Activated CD8-positive, alpha-beta memory T cell treated with anti-CD3 and anti-CD28 coated beads for 4 hours (primary cell): ENCODE measurements around the gene ASTN2.
"Not testable (repeated sequence)": the region's sequence is repeated elsewhere in the genome, so short reads cannot be mapped to it uniquely, and the experiment has no call there.

Experiments
- DNase-seq, 2 donors: peaks; one replicate each; pipeline ENCODE4 v3.0.0-alpha.2; 2020; ENCODE audit warnings: low read depth in 2 of 2

Gene ASTN2

DNA sequence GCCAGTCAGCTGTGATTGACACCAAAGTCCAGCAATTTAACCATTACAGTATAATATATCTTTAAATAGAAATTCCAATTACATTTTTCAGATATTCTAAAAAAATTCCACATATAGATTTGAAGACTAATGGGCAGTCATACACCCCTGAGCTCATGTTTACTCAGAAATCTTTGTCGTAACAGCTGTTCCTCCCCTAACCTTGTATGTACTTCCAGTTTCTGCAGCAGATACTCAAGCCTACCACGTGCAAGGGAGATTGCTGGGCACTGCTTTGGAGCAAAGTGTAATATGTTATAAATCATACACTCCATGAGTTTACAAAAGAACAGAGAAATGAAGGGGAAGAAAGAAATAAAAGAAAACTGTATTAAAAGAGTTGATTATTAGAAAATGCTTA lies 486.6 kb downstream of the ASTN2 start:
- DNase-seq = no peak

DNA sequence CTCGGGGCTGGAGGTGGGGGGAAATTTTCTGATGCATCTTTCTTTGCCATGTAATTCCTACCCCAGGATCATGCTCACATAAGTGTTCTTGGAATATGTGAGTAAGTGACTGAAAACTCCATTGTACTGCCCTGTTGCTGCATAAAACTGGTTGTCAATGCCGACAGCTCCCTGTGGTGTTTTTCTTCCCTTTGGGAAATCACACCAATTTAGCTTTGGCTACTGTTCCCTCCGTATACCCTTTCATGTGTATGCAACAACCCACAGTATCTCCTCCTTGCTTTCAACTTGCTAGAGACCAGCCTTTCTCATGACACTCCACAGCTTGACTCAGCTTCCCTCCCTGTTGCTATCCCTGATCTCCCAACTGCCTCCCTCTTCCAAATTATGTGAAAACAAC lies 487.1 kb downstream of the ASTN2 start:
- DNase-seq = no peak

DNA sequence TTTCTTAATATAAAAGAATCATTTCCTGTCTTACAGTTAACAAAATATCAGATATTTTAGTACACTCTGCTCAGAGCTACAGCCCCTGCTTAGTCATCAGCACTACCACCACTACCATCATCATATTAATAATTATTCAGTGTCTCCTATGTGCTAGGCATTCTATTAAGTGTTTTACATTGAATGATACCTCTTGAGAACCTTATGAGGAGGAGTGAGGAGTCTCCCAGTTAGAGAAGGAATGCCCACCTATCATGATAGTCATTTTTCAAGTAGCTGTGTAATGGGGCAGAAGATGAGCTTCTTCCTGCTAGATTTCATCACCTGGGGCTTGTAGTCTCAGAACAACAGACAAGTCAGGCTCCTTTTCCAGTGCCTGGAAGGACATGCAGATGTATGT lies 489.7 kb downstream of the ASTN2 start:
- DNase-seq = no peak

DNA sequence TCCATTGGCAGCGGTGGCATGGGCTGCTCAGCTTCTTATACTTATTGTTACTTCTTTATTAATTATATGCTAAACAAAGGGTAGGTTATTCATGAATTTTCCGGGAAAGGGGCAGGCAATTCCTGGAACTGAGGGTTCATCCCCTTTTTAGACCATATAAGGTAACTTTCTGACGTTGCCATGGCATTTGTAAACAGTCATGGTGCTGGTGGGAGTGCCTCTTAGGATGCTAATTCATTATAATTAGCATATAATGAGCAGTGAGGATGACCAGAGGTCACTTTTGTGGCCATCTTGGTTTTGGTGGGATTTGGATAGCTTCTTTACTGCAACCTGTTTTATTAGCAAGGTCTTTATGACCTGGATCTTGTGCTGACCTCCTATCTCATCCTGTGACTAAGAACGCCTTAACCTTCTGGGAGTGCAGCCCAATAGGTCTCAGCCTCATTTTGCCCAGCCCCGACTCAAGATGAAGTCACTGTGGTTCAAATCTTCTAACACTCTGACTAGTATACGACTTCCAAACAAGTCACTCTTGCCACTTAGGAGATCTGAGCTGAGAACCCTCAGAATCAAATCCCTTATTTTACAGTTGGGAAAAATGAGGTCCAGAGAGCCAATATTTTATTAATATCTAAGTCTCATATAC lies 490.3 kb downstream of the ASTN2 start:
- no peak for DNase-seq

DNA sequence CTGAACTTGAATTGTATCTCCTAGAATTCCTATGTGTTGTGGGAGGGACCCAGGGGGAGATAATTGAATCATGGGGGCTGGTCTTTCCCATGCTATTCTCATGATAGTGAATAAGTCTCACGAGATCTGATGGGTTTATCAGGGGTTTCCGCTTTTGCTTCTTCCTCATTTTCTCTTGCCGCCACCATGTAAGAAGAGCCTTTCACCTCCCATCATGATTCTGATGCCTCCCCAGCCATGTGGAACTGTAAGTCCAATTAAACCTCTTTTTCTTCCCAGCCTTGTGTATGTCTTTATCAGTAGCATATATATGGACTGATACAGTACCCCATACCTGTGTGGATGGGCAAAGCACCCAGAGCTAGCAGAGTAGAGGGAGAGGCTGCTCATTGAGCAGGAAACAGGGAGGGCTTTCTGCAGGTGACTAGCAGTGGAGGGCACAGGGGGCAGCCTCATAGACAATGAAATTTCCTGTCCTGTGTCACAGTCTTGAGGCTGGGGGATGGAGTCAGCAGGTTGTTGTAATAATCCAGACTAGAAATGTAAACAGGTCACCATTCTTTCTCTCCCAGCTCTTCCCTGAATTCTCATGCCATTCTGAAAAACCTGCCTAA lies 496.9 kb downstream of the ASTN2 start:
- DNase-seq = not testable (repeated sequence)

DNA sequence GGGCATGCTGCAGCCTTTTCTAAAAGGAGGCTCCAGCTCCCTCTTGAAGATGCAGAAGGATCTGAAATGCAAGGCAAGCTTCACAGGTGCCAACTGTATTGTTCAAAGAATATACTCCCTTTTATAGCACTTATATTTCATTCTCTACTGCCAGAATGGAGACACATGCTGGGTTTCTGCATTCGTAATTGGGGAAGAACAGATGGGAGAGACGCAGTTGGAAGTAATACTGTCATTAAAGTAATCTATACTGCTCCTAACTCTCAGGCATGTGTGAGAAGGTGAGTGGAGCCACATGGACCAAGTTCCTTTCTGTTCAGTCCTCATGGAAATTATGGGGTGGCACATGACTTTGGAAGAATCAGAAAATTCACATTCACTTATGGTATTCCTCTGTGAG lies 501.3 kb downstream of the ASTN2 start:
- DNase-seq = no peak

DNA sequence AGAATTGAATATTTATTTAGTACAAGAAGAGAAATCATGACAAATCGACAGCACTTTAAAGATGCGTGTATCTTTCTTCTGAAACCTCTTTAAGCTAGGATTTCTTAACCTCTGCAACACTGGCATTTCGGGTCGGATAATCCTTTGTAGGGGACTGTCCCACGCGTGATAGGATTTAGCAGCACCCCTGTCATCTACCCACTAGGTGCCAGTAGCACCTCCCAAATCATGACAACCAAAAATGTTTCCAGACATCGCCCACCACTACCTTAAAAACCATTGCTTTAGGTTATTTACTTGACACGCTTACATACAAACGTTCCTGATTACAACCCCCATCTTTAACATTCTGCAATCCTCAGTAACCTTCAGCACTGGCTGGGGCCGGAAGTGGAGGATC lies 504.7 kb downstream of the ASTN2 start:
- DNase-seq = no peak

DNA sequence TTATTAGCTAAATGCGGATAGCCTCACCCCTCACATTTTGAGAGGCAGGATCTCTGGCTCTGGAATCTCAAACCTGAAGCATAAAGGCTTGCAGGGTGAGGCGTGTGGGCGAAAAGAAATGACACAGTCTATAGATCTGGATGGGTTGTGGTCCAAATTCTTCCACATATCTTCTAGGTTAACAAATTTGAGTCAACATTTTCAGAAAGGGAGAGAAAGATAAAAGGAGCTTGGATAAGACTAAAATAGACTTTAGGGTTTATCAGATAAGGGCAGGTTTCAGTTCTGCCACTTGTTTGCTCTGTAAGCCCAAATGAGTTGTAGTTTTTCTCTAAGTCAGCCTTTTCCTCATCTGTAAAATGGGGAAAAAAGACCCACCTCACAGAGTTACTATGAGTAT lies 506.9 kb downstream of the ASTN2 start:
- DNase-seq = no peak

DNA sequence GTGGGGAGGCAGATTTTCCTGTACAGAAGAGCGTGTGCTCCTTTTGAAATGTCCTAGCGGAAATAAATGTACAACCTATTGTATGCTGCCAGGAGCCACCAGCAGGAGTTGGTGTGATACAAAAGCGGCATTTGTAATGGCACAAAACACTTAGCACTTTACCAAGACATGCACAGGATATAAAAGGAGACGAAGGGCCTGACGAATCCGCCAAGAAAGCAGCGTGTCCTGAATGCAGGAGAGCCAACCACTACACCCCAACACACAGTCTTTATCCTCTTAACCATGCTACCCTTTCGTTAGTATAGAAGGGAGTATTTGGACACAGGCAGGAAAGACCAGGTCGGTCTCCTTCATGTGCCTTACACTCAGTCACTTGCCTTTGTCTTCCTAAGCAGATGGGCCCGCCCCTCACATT lies 509.7 kb downstream of the ASTN2 start:
- DNase-seq = no peak

DNA sequence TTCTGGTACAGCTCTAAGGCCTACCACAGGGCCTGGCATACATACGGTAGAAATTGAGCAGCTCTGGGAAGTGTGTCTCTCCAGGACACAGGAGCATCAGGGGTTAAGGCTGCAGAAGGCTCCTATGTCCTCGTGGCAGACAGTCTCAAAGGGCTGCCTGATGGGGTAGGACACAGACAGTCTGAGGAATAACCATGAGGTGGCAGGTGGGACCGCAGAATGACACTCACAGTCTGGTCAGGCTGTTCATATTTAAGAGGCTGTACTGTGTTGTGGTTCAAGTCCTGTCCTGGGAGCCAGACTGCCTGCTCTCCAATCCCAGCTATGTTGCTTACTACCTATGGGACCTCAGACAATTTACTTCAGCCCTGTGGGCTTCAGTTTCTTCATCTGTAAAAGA lies 510.7 kb downstream of the ASTN2 start:
- DNase-seq = no peak

DNA sequence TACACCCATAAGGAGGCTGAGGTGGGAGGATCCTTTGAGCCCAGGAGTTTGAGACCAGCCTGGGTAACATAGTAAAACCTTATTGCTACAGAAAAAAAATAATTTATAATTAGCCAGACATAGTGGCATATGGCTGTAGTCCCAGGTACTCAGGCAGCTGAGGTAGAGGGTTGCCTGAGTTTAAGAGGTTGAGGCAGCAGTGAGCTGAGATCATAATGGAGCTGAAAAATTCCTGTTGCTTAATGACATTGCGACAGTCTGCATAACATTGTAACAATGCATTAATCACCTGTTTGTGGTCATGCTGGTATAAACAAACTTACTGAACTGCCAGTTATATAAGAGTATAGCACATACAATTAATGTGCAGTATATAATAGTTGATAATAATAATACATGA lies 513.6 kb downstream of the ASTN2 start:
- no peak for DNase-seq

DNA sequence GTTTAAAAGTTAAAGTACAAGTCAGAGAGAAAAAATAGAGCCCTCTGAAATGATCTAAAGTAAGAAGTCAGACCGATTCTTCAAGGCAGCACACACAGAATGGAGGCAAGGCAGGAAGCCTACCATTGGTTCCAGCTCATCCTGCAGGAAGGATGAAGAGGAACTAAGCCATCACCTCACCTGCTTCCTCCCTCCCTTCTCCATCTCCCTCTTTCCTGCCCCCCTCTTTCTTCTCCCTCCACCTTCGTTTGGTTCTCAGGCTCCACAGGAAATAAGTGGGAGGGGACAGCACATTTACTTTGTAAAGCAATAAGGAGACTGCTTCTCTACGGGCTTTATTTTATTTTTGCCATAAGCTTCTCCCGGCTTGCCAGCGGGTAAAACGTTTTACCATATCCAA lies 514.3 kb downstream of the ASTN2 start:
- no peak for DNase-seq

DNA sequence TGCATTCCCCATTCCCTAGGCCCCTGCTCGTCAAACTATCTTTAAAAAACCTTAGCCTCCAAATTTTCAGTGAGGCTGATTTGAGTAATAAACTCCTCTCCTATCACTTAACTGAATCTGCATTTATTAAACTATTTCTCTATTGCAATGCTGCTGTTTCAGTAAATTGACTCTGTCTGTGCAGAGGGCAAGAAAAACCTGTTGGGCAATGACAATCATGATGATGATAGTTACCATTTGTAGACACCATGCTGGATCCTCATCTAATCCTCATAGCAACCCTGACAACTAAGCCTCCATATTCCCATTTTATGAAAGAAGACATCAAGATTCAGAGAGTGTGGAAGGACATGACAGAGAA lies 514.9 kb downstream of the ASTN2 start:
- no peak for DNase-seq

DNA sequence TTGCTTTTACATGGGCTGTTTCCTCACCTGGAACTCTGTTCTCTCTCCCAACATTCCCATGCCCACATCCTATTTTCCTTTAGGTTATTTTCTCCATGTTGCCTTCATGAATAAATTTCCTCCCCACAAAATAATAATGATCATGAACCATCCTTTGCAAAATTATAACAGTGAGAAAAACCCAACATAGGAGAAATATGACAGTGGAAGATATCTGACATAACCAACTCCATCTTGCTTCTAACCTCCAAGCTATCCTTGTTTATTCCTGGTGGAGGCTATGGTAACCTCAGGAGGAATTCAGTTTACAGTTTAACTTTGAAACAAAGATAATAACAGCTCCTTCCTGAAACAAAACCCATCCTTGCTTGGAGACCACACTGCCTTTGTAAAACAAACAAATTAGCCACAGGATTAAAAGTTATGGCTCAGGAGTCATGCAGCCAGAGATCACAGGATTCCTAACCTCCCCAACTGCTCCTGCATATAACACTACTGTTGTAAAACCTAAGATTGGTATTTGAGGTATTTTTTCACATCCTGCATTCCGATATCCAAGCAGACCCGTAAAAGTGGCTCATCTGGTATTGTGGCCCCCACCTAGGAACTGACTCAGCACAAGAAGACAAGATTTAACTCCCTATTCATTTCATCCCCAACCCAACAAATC lies 515.4 kb downstream of the ASTN2 start:
- DNase-seq = no peak

DNA sequence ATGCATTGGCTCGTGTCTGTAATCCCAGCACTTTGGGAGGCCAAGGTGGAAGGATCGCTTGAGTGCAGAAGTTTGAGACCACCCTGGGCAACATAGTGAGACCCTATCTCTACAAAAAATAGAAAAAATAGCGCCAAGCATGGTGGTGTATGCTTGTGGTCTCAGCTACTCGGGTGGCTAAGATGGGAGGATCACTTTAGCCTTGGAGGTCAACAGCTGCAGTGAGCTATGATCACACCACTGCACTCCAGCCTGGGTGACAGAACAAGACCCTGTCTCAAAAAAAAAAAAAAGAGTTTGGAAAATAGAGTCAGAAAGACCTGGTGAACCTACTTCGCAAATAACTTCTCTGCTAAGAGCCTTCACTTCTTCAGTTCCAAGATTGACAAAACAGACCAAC lies 516.7 kb downstream of the ASTN2 start:
- not testable (repeated sequence) for DNase-seq

DNA sequence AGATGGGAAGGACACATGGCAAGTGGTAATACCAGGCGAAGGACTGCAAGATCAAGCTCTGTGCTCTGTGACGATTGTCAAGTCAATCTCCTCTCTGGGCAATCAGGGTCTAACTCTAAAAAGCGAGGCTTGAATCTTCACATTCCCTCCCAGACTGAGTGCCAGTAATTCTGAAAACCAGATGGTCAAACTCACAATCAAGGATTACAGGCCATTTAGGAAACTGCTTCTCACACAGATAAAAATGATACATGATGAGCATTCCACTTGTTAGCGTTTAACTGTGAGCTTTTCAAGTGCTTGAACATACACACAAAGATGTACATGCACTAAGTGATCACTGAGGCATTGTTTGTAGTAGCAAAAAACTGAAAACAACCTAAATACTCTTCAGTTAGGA lies 517.7 kb downstream of the ASTN2 start:
- no peak for DNase-seq

DNA sequence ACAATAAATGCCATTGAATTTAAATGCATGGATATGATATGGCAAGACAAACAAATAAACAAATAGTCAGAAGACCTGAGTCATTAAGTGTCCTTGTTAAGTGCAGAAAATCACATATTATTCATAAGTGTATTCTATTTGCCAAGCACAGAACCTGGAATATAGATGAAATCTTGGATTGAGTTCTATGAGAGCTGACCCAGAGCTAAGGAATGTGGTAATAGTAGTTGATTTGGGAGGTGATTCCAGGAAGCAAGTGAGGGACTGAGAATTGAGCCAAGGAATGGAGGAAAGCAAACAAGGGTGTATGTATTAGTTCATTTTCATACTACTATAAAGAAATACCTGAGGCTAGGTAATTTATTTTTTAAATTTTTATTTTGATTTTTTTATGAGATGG lies 518.9 kb downstream of the ASTN2 start:
- no peak for DNase-seq

DNA sequence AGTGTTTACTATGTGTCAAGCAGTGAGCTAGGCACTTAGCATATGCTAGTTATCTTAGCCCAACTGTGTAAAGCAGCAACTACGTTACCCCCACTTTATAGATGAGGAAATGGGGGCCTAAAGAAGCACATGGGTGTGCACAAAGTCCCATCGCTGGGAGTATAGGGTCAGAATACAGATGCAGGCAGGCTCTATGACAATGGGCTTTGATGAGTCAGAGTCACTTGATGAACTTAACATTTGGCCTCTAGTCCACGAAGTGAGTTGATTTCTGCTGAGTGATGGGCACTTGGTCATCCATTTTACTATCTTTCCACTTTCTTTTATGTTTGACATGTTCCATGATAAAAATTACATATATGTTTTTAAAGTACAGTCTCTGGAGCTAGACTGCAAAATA lies 523.4 kb downstream of the ASTN2 start:
- no peak for DNase-seq

DNA sequence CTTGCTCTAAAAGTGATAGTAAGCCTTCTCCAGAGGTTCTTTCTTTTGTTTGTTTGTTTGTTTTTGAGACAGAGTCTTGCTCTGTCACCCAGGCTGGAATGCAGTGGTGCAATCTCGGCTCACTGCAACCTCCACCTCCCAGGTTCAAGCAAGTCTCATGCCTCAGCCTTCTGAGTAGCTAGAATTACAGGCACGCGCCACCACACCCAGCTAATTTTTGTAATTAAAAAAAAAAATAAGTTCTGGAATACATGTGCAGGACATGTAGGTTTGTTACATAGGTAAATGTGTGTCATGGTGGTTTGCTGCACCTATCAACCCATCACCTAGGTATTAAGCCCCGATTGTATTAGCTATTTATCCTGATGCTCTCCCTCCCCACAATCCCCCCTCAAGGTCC lies 526.4 kb downstream of the ASTN2 start:
- DNase-seq = not testable (repeated sequence)

DNA sequence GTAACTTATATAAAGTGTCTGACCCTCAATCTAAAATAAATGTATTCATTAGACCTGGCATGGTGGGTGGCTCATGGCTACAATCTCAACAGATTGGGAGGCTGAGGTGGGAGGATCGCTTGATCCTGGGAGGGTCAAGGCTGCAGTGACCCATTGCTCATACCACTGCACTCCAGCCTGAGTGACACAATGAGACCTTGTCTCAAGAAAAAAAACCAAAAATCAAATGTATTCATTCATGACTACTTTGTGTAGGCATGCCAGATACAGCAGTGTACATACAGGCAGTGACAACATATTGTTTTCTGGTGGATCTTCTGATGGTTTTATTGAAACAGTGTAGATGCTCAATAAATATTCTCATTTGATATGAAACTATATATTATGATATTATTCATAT lies 526.8 kb downstream of the ASTN2 start:
- no peak for DNase-seq

DNA sequence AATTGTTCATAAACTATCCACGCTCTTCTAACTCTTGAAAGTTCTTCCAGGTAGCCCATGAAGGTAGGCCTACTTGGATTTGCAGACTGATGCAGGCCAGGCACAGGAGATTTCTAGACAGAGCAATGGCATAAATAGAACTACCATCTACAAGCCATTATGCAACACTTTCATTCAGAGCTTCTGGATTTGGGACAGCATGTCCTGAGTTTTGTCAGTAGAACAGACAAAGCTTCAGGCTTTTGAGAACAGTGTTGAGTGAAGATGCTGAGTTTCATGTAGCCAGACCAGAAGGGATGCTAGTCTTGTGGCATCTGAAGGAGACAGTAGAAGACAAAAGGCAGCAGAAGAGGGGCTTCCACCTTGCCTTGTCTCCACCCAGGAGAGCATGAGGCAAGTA lies 531.2 kb downstream of the ASTN2 start:
- DNase-seq = no peak

DNA sequence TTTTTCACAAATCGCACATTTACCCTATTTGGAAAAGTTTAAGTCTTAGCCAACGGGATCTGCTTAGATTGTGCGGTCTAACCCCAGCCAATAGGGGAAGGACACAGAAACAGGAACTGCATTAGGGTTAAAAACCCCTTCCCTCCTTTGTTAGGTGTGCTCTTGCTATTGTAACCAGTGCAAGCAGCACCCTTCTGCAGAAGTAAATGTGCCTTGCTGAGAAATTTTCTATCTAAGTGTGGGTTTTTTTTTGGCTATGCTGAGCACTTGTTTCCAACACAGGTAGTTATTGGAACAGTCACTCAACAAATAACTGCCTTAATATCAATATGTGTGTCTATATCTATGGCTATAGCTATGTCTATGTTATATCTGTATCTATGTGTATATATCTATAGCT lies 537.8 kb downstream of the ASTN2 start:
- no peak for DNase-seq

DNA sequence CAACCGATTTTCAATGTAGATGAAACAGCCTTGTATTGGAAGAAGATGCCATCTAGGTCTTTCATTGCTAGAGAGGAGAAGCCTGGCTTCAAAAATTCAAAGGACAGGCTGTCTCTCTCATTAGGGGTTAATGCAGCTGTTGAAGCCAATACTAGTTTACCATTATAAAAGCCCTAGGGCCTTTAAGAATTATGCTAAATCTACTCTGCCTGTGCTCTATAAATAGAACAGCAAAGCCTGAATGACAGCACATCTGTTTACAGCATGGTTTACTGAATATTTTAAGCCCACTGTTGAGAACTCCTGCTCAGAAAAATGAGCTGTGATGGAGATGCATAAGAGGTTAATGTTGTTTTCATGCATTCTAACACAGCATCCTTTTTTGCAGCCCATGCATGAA lies 539.3 kb downstream of the ASTN2 start:
- no peak for DNase-seq
